CD4-positive, alpha-beta T cell treated with Interleukin-15 for 4 hours (primary cell): ENCODE measurements around the gene BCL2L12.

Experiments used
- DNase-seq: peaks from one replicate; pipeline ENCODE4 v3.0.0-alpha.2; 2020; ENCODE audit warnings: low spot score

BCL2L12 gene

DNA sequence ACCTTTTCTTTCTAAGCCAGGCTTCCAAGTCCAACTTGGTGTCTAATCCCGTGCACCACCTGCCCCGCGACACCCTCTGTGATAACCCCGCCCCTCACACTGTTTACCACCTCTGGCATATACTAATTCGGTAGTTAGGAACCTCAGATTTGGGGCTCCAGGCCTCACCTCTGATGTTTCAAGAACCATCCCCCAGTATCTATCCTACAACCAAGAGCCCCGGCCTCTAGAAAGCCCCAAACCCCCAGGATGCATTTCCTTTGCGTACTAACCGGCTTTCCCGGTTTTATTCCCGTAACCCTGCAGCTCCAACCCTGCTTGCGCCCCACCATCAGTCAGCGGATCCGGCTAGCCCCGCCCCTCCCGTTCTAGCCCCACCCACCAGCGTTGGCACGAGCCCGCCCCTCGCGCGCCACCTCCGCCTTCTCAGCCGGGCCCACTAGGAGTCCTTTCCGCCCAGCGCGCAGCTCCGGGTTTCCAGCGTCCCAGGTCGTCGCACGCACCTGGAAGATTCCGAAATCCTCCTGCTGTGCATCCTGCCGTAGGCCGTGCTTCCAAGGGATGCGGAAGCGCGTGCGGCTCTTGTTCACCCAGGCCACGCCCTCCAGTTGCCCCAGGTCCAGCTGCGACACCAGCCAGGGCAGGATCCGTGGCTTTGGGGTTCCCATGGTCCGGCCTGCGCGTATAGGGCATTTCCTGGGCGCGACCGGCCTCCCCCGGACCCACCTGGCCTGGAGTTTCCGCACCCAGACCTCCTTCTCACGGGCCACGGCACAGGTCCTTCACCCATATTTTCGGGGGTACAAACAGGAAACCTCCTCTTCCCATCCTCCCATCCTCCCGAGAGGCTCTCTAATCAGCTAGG, 1.3 kb upstream of the BCL2L12 start:
- DNase-seq, result peak; percentile 88

DNA sequence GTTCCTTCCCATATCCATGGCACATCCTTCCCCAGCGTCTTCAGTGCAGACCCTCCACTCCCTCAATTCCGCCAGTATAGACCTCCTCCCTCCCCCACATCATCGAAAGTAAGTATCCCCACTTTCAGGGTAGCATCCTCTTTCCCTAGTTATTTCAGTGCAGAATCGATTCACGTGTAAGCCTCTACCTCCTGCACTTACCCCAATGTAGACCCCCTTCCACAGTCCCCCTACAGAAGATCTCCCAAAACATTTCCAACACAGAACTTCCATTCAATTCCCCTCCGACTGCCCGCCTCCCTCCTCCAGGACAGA, 740 bp upstream of the BCL2L12 start:
- DNase-seq, result no peak

DNA sequence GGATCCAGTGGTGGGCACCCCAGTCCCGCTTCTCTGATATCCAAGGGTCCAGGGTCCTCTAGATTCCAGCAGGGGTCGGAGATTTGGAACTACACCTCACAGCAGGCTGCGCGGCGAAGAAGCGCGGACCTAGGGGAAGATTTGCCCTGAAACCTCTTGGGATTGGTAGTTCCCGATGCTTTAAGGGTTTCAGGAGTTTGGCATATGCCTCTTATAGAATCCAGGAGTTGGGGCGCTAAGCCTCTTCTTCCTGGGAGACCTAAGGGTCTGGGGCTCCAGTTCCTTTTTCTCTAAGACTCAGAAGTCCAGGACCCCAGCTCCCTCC, 349 bp downstream of the BCL2L12 start:
- DNase-seq, result no peak

DNA sequence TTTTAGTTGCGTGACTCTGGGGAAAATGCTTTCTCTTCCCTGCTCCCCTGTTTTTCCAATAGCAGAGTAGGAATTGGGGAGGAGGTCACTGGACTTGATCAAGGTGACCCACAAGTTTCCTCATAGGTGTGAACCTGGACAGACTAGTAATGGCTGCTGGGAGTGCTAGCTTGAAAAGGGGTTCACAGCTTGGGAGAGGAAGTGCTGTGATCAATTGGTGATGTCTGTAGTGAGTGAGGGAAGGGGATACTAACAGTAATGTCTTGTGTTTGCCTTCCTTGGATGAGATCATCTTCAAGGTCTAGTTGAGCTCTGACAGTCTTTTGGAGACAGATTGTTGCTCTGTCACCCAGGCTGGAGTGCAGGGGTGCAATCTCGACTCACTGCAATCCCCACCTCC, 1.7 kb downstream of the BCL2L12 start:
- DNase-seq, result no peak

DNA sequence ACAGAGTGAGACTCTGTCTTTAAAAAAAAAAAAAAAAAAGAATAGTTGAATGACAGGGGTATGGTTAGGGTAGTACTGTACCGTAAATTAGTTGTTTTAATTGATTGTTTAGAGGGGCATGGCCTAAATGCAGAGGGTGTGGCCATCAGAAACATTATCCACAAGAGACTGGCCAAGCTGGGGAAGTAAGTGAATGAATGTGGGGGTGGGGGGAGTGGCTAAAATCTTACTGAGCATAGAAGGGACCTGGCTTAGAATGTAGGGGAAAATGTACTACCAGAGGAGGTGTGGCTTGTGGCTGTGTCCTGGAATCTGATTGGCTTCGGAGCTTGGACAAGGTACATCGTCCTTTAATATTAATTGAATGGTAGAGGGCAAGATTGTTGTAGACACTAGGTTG, 3.8 kb downstream of the BCL2L12 start:
- no peak for DNase-seq

DNA sequence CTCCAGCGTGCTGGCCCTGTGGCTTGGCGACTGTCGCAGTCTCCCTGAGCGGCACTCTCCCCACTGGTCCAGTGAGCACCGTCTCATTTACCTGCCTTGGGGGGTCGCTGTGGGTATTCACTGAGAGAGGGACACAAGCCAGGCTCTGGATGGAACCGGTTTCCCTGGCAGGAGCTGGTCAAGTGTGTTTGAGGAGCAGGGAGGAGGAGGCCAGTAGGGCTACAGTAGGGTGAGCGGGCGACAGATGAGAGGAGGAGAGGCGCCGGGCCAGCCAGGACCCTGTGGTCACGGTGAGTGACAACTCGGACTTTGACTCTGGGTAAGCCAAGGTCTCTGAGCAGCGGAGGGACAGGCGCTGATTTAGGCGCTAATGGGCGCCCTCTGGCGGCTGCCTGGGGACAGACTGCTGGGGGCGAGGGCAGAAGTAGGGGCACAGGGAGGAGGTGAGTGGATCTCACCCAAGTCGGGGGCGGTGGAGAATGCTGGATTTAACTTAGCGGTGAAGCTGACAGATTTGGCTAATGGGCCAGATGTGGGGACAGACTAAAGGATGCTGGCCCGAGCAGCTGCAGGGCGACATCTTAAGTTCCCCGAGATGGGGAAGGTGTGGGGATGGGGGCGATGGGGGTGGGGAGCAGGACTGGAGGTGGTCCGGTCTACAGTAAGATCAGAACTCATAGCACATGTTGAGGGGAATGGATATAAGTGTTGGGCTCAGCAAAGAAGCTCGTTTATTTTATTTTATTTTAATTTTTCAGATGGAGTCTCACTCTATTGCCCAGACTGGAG, 6.6 kb downstream of the BCL2L12 start:
- DNase-seq, result peak; percentile 78

DNA sequence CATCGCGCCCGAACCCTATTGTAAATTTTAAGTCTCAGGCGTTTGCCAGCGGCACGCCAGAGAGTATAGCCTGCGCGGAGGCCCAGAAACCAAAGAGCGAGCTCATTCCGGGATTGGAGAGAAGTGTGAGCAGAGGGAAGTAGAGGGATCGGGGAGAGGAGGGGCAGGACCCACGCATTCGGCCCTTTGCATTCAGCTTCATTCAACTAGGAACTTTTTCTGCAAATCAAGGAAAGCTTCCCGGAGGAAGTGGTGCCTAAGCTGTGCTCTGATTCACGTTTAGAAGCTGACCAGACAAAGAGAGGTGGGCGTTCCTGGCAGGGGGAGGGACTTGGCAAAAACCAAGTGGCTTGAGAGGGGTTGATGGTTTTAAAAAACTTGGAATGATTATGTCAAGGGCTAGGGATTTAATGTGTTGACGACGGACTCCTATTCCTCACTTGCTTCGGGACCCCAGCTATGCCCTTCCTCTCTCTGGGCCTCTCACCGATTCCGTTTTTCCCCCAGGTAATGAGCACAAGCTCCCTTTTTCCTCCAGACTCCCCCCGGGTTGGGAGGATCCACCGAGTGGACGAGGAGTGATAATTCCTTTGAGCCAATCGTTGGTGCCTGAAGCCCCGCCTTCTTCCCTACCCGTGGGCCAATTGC, 10.5 kb downstream of the BCL2L12 start:
- DNase-seq, result no peak

DNA sequence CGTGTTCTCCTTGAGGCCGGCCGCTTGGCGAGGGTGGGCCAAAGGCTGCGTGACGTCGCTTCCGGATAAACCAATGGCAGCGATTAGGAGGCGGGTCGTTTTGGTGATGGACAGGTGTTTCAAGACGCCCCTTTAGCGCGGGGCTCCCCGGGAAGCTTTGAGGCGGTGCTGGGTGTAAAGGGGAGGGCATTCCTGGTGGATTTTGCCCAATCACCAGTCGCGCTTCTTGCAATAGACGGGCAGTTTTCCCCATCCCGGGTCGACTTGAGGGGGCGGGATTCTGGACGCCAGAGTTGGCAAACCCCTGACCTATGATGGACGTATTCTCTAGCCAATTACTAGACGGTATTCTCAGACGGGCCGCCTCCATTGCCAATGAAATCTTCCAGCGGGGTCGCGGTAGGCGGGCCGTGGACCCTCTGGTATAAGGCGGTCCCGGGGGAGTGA, 11.1 kb downstream of the BCL2L12 start:
- peak; percentile 100 for DNase-seq

DNA sequence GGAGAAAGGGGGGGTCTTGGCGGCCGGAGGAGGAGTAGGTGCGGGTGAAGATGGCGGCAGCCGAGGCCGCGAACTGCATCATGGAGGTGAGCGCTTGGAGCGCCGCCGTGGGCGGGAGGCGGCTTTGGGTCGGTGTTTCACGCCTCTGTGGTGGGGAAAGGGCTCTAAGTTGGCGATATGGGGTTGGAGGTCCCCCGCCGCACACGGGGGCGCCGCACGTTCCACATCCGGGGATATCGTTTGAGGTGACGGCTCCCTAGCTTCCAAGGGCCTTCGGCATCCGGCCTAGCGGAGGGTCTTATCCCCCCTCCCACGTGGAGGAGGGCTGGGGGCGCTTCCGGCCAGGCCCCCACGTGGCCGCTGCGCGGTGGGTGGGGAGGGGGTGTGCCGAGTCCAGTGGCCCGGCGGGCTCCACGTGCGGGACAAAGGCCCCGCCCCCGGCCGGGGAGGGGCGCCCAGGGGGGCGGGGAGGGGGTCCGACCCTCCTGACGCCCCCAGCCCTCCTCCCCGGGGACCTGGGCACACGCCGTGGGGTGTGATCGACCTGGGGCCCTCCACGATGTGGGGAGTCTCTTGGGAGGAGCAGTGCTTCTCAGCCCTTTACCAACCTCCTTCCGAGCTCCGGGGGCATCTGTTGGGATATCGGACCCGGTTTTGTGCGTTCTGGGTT, 11.6 kb downstream of the BCL2L12 start, which contains the start of gene PRMT1:
Gene PRMT1, plus strand, starts transcription at position 41 of the 670 bp plus-strand sequence. Its CDS starts 10 bp downstream, at position 51.
- peak; percentile 23 for DNase-seq

DNA sequence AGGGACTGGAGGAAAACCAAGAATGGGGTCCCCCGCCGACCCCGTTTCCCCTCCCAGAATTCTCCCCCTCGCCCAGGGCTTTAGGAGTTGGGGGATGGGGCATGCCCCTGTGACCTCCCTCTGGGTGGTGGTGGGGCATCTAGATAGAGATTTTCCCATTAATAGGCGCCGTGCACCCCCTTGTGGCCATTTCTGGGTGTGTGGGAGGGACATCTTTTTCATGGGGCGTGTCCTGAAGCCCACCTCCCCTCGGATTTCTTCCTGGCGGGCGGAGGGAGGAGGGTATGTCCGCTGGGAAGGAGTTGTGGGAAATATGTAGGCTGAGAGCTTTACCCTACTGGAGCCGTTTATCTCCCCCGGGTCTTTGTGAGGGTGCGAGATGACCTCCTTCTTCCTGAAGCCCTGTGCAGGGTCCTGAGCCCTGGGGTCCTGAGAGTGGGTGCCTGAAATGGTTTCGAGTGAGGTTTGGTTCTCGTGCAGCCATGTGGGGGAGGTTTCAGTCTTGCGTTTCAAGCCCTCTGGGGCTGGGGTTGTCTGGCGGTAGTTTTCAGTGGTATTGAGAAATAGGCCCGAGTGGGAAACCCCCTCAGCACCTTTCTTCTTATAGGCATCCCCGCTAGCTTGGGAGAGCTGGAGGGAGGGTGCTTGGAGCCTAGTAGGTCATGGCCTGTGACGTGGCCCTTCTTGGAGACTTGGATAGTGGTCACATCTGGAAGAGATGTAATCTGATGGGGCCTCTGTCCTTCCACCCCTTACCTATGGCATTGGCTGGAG, 12.4 kb downstream of the BCL2L12 start:
- peak; percentile 79 for DNase-seq

DNA sequence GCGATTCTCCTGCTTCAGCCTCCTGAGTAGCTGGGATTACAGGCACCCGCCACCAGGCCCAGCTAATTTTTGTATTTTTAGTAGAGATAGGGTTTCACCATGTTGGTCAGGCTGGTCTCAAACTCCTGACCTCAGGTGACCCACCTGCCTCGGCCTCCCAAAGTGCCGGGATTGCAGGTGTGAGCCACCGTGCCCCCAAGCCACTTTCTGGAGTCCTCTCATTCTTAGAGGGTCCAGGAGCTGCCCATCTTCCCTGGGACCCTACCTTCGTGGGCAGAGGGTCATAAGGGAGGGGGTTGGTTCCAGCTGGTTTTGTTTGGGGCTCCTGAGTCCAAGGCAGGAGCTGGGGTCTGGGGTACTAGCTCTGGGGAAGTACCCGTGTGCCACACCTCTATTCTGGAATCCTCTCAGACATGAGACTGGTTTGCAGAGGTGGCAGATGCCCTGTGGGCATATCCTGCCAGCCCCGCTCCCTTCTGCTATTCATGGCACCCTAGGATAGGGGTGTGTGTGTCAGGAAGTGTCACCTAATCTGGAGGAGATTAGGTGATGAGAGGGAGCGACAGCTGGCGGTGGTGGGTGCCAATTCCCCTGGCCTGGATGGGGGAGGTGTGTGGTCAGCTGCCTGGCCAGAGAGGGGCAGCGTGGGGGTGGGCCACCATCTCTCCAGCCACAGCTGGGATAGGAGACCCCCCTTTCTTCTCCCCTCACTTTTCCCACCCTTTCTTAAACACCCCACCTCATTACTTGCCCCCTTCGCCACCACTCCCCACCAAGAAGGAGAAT, 13.4 kb downstream of the BCL2L12 start:
- no peak for DNase-seq

DNA sequence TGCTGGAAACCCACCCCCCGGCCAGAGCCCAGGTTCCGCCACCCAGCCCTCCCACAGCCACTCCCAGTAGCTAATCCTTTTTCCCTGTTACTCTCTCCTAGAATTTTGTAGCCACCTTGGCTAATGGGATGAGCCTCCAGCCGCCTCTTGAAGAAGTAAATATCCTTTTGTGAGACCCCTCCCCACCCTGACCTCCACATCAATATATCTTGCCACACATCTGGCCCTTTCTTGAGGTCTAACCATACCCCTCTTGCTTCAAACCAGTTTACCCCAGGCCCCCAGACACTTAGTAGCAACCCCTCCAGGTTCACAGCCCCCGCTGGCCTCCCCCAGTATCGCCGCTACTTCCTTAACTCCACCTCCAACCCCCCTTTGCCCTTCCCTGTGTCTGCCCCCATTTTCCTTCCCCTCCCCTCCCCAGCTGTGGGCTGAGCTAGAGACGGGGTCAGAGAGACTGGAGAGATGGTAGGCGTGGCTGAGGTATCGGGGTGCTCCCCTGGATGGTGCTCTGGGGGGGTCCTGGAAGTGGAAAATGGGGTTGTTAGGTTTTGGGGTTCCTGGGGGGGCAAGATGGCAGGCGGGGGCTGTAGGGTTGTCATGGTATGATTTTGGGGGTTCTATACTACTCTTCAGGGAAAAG, 14.2 kb downstream of the BCL2L12 start:
- DNase-seq, result no peak

DNA sequence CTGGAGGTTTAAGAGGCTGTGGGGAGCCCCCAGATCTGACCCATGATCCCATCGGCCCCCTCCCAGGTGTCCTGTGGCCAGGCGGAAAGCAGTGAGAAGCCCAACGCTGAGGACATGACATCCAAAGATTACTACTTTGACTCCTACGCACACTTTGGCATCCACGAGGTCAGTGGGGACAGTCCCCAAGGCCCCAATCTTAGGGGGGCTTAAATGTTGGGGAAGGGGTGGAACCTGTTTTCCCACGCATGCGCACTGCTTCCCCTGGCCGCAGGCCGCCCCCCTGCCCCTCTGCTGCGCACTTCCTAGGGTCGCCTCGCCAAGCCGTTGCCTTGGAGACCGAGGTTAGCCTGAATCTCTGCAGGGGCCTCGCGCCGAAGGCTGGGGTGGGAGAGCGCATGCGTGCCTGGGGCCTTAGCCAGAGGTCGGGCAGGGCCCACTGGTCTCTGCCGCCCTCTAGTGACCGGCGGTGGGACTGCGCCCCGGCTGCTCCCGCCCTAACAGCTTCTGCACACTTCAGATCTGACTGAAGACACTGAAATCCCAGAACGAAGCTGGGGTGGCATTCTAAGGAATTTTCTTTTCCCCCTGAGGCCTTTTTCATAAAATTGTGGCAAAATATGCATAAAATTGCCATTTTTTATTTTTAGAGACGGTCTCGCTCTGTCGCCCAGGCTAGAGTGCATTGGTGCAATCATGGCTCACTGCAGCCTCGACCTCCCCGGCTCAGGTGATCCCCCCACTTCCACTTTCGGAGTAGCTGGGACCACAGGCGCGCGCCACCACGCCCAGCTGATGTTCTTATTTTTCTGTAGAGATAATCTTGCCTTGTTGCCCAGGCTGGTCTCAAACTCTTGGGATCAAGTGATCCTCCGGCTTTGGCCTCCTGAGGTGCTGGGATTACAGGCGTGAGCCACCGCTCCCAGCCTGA, 15.0 kb downstream of the BCL2L12 start:
- peak; percentile 92 for DNase-seq

DNA sequence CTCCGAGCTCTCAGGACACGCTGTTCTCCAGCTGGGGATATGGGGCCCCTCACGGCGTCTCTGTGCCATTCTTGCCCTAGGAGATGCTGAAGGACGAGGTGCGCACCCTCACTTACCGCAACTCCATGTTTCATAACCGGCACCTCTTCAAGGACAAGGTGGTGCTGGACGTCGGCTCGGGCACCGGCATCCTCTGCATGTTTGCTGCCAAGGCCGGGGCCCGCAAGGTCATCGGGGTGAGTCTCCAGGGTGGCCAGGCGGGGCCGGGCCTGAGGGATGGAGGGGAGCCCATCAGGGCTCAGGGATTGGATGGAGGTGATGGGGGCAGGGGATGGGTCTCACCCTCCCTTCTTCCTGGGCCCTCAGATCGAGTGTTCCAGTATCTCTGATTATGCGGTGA, 16.1 kb downstream of the BCL2L12 start:
- DNase-seq, result no peak

DNA sequence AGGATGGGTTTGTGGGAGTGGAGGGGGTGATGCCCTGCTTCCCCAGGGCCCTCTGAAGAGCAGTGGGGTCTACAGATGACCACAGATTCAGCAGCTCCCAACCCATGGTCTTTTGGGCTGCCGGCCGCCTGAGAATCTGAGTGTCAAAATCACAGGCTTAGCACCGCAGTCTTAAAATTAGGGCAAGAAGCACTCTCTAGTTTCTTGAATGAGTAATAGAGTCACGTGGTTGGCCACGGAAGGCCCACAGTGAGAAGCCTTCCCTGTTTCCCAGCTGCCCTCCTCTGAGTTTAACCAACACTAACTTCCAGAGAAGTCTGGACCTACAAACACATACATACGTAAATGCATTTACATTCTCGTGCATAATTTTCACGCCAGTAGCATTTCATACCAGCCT, 16.5 kb downstream of the BCL2L12 start:
- no peak for DNase-seq

DNA sequence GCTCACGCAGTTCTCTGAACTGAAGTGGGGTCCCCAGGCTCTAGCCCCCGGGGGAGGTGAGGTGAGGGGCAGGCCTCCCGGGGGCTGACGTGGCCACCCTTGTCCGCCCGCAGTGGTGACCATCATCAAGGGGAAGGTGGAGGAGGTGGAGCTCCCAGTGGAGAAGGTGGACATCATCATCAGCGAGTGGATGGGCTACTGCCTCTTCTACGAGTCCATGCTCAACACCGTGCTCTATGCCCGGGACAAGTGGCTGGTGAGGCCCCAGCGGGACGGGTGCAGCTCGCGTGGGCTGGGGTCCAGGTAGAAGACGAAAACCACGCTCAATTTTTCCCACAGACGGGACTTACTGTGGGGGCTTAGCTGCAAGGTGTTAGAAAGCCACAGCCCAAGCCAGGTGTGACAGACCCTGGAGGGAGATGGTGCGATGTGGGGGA, 18.1 kb downstream of the BCL2L12 start:
- no peak for DNase-seq

DNA sequence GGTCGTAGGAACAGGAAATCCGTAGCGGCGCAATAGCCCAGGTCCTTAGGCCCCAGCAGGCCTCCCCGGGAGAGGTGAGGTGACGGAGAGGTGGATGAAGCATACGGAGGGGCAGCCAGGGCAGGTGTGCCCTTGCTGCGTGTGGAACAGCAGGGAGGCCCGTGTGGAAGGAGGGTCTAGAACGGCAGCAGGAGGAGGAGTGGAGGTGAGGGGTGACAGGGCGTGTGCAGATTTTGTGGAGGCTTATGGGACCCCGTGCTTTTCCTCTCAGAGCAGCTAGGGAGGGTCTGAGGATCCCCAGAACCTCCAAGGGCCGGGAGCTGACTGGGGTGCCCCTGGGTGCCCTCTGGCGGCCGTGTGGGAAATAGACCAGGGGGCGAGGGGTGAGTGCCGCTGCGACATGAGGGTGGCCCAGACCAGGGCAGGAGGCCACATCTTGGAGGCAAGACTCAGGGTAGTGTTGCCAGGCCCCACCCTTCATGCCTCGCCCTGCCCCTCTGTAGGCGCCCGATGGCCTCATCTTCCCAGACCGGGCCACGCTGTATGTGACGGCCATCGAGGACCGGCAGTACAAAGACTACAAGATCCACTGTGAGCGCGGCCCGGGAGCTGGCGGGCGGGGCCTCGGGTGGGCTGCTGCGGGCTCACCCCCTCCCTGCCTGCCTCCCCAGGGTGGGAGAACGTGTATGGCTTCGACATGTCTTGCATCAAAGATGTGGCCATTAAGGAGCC, 18.7 kb downstream of the BCL2L12 start:
- DNase-seq, result no peak

DNA sequence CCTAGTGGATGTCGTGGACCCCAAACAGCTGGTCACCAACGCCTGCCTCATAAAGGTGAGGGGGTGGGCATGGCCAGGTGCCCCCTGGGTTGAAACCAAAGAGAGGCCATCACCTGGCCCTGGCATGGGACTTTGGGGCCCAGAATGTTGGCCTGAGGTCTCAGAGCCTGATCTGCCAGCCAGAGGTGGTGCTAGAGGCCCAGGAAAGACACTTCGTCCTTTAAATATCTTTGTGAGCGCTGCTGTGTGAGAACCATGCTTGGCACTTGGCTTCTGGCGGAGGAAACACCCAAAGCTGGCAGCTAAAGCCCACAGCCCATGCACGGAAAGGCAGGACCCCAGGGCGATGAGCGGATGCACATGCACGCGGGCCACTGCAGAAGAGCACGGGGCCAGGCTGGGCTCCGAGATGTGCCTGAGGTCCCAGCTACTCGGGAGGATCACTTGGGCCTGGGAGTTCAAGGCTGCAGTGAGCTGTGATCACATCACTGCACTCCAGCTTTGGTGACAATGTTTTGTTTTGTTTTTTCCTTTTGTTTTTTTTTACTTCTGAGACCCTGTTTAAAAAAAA, 19.3 kb downstream of the BCL2L12 start:
- DNase-seq, result no peak
